GM19324 (cell line): ENCODE results near the gene ST3GAL6.

Source experiments
- ATAC-seq: cut with Tn5 transposase; IDR thresholded peaks from one replicate; pipeline ENCODE4 v1.9.1; 2021; ENCODE audit warnings: mild to moderate bottlenecking, moderate library complexity; ENCODE audit not compliant: unreplicated experiment, low FRiP score

Gene ST3GAL6

DNA sequence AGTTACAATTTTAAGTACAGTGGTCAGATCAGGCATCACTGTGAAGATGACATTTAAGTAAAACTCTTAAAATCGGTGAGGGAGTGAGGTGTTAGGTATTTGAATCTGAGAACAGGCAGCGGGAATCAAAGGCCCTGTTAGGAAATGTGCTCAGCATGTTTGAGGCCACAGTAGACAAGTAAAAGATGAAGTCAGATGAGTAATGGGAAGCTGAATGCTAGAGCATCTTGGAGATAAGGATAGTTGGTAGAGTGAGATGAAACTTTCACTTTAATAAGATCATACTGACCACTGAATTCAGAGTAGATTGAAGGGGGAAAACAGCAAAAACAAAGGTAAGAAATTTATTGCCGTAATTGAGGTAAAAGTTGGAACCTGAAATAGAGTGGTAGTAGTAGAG is 76.7 kb downstream of the ST3GAL6 start:
- no peak for ATAC-seq

DNA sequence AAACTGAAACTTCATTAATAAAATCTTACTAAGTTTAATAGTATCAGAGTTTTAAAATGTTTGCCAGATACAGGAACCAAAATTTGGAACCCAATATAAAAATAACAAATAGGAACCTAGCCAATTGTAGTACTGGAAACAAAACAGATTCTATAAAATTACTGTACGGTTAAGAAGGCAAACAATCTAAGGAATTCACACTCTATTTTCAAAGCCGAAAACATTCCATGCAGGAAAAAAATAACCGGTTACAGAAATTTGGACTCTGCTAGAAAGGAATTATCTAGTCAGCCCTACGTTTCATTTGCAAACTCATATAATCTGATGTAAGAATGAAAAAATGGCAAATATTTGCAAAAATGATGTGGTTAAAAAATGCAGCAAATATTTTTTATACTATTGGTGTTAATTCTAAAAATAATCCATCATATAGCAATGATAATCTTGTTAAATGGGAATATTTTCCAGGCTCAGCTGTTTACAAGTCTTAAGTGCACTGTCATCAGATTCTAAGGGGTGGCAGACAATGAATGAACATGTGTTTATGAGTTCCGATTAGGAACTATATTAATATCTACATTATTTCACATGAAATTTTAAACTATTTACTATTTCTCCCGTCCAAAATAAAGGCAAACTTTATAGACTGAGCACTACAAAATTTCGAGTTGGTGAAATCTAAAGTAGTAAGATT is 80.3 kb downstream of the ST3GAL6 start:
- no peak for ATAC-seq
